Keratinocyte (primary cell): ENCODE measurements around the gene HSPB1.

ENCODE experiments used
- CTCF ChIP-seq, 3 experiments: IDR thresholded peaks in 1 of 3; conservative IDR thresholded peaks in 1 of 3; optimal IDR thresholded peaks in 1 of 3; 2 replicates in 2 of 3; 3 replicates in 1 of 3; pipeline versions ENCODE3 to v1.5.1; 2011; ENCODE audit warnings: low read length in 3 of 3, mild to moderate bottlenecking in 3 of 3, moderate library complexity in 2 of 3, control low read depth in 1 of 3, inconsistent platforms in 1 of 3; ENCODE audit not compliant: insufficient read depth in 2 of 3; ENCODE audit errors: extremely low read depth in 1 of 3
- EZH2 ChIP-seq: IDR thresholded peaks from one replicate; pipeline ENCODE4 v1.6.1; 2012; ENCODE audit warnings: inconsistent platforms, mild to moderate bottlenecking, low read length, moderate library complexity

GRCh38 chr7:76329479-76329878 lies 27.0 kb downstream of the HSPB1 start:
- TF ChIP-seq CTCF (optimal IDR thresholded peaks at IDR 0.05 in 1 of 3, IDR thresholded peaks at IDR 0.05 in 1 of 3, conservative IDR thresholded peaks at IDR 0.05 in 1 of 3; ENCODE audit: extremely low read depth in 1 of 3, insufficient read depth in 2 of 3, low read length in 3 of 3) (no peak), EZH2 (no peak)
